ENCODE data around the gene SDCCAG8. TPM values are rescaled to one million over a fixed set of nuclear protein-coding genes. Genes with fewer than 3 reads are reported as not detected.

Gene SDCCAG8
- total RNA-seq, 1 donor from 2014 or later, result 92.7 TPM

GRCh38 chr1:243434594-243434993 lies 178.8 kb downstream of the SDCCAG8 start:
- DNase-seq (no peak), ATAC-seq (no peak)
- Histone ChIP-seq H3K27ac (no peak overlapping the region), H3K4me1 (no peaks in the 10 kb centered on the region), H3K4me3 (no peak overlapping the region), H3K9me3 (no peaks in the 10 kb centered on the region), H3K36me3 (peaks cover 6% of the 10 kb centered on the region), H3K27me3 (ENCODE audit: low read depth) (no peaks in the 10 kb centered on the region)
- intact Hi-C loops (cut with DNase I), result no loop called here
- TF ChIP-seq CTCF (IDR thresholded peaks at IDR 0.05), result no peak

GRCh38 chr1:243435836-243436235 lies 180.0 kb downstream of the SDCCAG8 start:
- no peak overlapping the region for H3K27ac ChIP-seq
- ATAC-seq, result no peak
- no peak overlapping the region for H3K4me3 ChIP-seq
- H3K27me3 ChIP-seq (ENCODE audit: low read depth), result no peaks in the 10 kb centered on the region
- no peaks in the 10 kb centered on the region for H3K9me3 ChIP-seq
- TF ChIP-seq CTCF (IDR thresholded peaks at IDR 0.05), result no peak
- DNase-seq, result no peak
- H3K4me1 ChIP-seq, result no peaks in the 10 kb centered on the region
- H3K36me3 ChIP-seq, result peaks cover 5% of the 10 kb centered on the region
- intact Hi-C loops (cut with DNase I), result no loop called here

GRCh38 chr1:243438146-243438545 lies 182.3 kb downstream of the SDCCAG8 start:
- TF ChIP-seq CTCF (IDR thresholded peaks at IDR 0.05), result no peak
- Histone ChIP-seq H3K27ac (no peak overlapping the region), H3K27me3 (ENCODE audit: low read depth) (no peaks in the 10 kb centered on the region), H3K4me3 (no peak overlapping the region), H3K4me1 (peaks cover 3% of the 10 kb centered on the region), H3K9me3 (no peaks in the 10 kb centered on the region), H3K36me3 (no peaks in the 10 kb centered on the region)
- no peak for DNase-seq
- intact Hi-C loops (cut with DNase I), result no loop called here
- ATAC-seq, result no peak

GRCh38 chr1:243438815-243439214 lies 183.0 kb downstream of the SDCCAG8 start:
- Histone ChIP-seq H3K9me3 (no peaks in the 10 kb centered on the region), H3K27ac (no peak overlapping the region), H3K36me3 (no peaks in the 10 kb centered on the region), H3K27me3 (ENCODE audit: low read depth) (no peaks in the 10 kb centered on the region), H3K4me3 (no peak overlapping the region), H3K4me1 (peaks cover 9% of the 10 kb centered on the region)
- intact Hi-C loops (cut with DNase I), result no loop called here
- no peak for TF ChIP-seq CTCF (IDR thresholded peaks at IDR 0.05)
- no peak for DNase-seq
- ATAC-seq, result no peak

- no peak for ATAC-seq
- H3K27me3 ChIP-seq (ENCODE audit: low read depth), result no peaks in the 10 kb centered on the region
- H3K9me3 ChIP-seq, result no peaks in the 10 kb centered on the region
- no peak for TF ChIP-seq CTCF (IDR thresholded peaks at IDR 0.05)
- H3K4me3 ChIP-seq, result no peak overlapping the region
- DNase-seq, result no peak
- intact Hi-C loops (cut with DNase I), result no loop called here
- H3K4me1 ChIP-seq, result peaks cover 9% of the 10 kb centered on the region
- H3K27ac ChIP-seq, result no peak overlapping the region
- peaks cover 5% of the 10 kb centered on the region for H3K36me3 ChIP-seq
Observed at GRCh38 chr1:243440406-243440805, 184.6 kb downstream of the SDCCAG8 start.

- TF ChIP-seq CTCF (IDR thresholded peaks at IDR 0.05), result no peak
- intact Hi-C loops (cut with DNase I), result no loop called here
- Histone ChIP-seq H3K4me3 (no peak overlapping the region), H3K27me3 (ENCODE audit: low read depth) (no peaks in the 10 kb centered on the region), H3K36me3 (peaks cover 5% of the 10 kb centered on the region), H3K9me3 (no peaks in the 10 kb centered on the region), H3K4me1 (peaks cover 9% of the 10 kb centered on the region), H3K27ac (no peak overlapping the region)
- ATAC-seq (no peak), DNase-seq (no peak)
Observed at GRCh38 chr1:243441601-243442000, 185.8 kb downstream of the SDCCAG8 start.
